HEK293 (cell line): ENCODE measurements around the gene PTX4.

Experiments used
- CTCF ChIA-PET: fragments of 350-600 bp; formaldehyde crosslinking; extraction: SDS; loops from one replicate; lab custom pipeline; 2021; ENCODE audit warnings: antibody characterized with exemption; lab: Yijun Ruan, JAX
- POLR2A ChIA-PET: fragments of 300-600 bp; formaldehyde crosslinking; extraction: SDS; loops from one replicate; lab custom pipeline; 2020; ENCODE audit warnings: antibody characterized with exemption, inconsistent platforms; lab: Yijun Ruan, JAX
- H3K27ac ChIP-seq: fragments of 200-500 bp; sonication (Bioruptor generic); 2 replicates; pipeline ENCODE4 v1.5.1; 2014; ENCODE audit warnings: low read depth, low read length, control low read depth, inconsistent platforms; ENCODE audit errors: extremely low read depth
- H3K36me3 ChIP-seq, 2 experiments: fragments of 200-500 bp in 1 of 2; sonication (Bioruptor generic) in 1 of 2; 1 replicate in 1 of 2; 2 replicates in 1 of 2; pipeline ENCODE4 v1.5.1; 2014 to 2017; ENCODE audit warnings: inconsistent platforms in 2 of 2, low read length in 2 of 2; ENCODE audit not compliant: control insufficient read depth in 2 of 2, insufficient read depth in 1 of 2
- H3K4me1 ChIP-seq: fragments of 200-500 bp; sonication (Bioruptor generic); 2 replicates; pipeline ENCODE4 v1.5.1; 2014; ENCODE audit warnings: mild to moderate bottlenecking, low read length, inconsistent platforms; ENCODE audit not compliant: control insufficient read depth, insufficient read depth
- H3K4me3 ChIP-seq: 2 replicates; pipeline ENCODE4 v1.5.1; 2011; ENCODE audit warnings: low read depth, mild to moderate bottlenecking, control low read depth, low read length, moderate library complexity
- H3K9me3 ChIP-seq: fragments of 200-500 bp; sonication (Bioruptor generic); 2 replicates; pipeline ENCODE4 v1.5.1; 2014; ENCODE audit warnings: low read depth, low read length, inconsistent platforms; ENCODE audit not compliant: control insufficient read depth, insufficient read depth
- GLIS1 ChIP-seq: fragments of 450-650 bp; formaldehyde crosslinking; IDR thresholded peaks from 2 replicates; pipeline ENCODE4 v1.5.1; 2016; ENCODE audit warnings: missing biosample characterization, missing genetic modification characterization
- HOXD13 ChIP-seq: sonication (generic); formaldehyde crosslinking; IDR thresholded peaks from 2 replicates; pipeline ENCODE4 v1.8.0; 2022; ENCODE audit warnings: missing genetic modification reagents, borderline replicate concordance
- MYNN ChIP-seq: fragments of 450-650 bp; formaldehyde crosslinking; IDR thresholded peaks from 2 replicates; pipeline ENCODE4 v1.5.1; 2016; ENCODE audit warnings: missing biosample characterization, missing genetic modification characterization, borderline replicate concordance
- SALL2 ChIP-seq: fragments of 450-650 bp; formaldehyde crosslinking; IDR thresholded peaks from 2 replicates; pipeline ENCODE4 v1.5.0; 2017; ENCODE audit warnings: missing biosample characterization, mild to moderate bottlenecking, missing genetic modification characterization, borderline replicate concordance
- SP7 ChIP-seq: fragments of 450-650 bp; formaldehyde crosslinking; IDR thresholded peaks from 2 replicates; pipeline ENCODE4 v1.5.1; 2016; ENCODE audit warnings: missing biosample characterization, missing genetic modification characterization
- ZFP69B ChIP-seq: fragments of 450-650 bp; formaldehyde crosslinking; IDR thresholded peaks from 2 replicates; pipeline ENCODE4 v1.5.1; 2016; ENCODE audit warnings: missing biosample characterization, missing genetic modification characterization
- ZIC2 ChIP-seq: fragments of 450-650 bp; formaldehyde crosslinking; IDR thresholded peaks from 2 replicates; pipeline ENCODE4 v1.5.1; 2016; ENCODE audit warnings: missing biosample characterization, missing genetic modification characterization
- ZNF133 ChIP-seq: fragments of 450-650 bp; formaldehyde crosslinking; IDR thresholded peaks from 2 replicates; pipeline ENCODE4 v1.5.1; 2016; ENCODE audit warnings: missing biosample characterization, missing genetic modification characterization
- ZNF146 ChIP-seq: fragments of 450-650 bp; formaldehyde crosslinking; IDR thresholded peaks from 2 replicates; pipeline ENCODE4 v1.5.1; 2016; ENCODE audit warnings: missing biosample characterization, missing genetic modification characterization
- ZNF174 ChIP-seq: fragments of 450-650 bp; formaldehyde crosslinking; IDR thresholded peaks from 2 replicates; pipeline ENCODE4 v1.5.0; 2017; ENCODE audit warnings: missing biosample characterization, mild to moderate bottlenecking, missing genetic modification characterization
- ZNF19 ChIP-seq: fragments of 450-650 bp; formaldehyde crosslinking; IDR thresholded peaks from 2 replicates; pipeline ENCODE4; 2016; ENCODE audit warnings: missing biosample characterization, missing genetic modification characterization, low read depth
- ZNF23 ChIP-seq: fragments of 450-650 bp; formaldehyde crosslinking; IDR thresholded peaks from 2 replicates; pipeline ENCODE4 v1.5.1; 2016; ENCODE audit warnings: missing biosample characterization, missing genetic modification characterization, borderline replicate concordance
- ZNF280C ChIP-seq: fragments of 450-650 bp; formaldehyde crosslinking; IDR thresholded peaks from 2 replicates; pipeline ENCODE4 v1.5.1; 2016; ENCODE audit warnings: missing biosample characterization, missing genetic modification characterization
- ZNF341 ChIP-seq: fragments of 450-650 bp; formaldehyde crosslinking; IDR thresholded peaks from 2 replicates; pipeline ENCODE4; 2016; ENCODE audit warnings: low read depth, missing biosample characterization, missing genetic modification characterization
- ZNF394 ChIP-seq: fragments of 450-650 bp; formaldehyde crosslinking; IDR thresholded peaks from 2 replicates; pipeline ENCODE4 v1.5.1; 2016; ENCODE audit warnings: missing biosample characterization, missing genetic modification characterization, mild to moderate bottlenecking, moderate library complexity, borderline replicate concordance
- ZNF530 ChIP-seq: fragments of 450-650 bp; formaldehyde crosslinking; IDR thresholded peaks from 2 replicates; pipeline ENCODE4 v1.5.1; 2016; ENCODE audit warnings: low read depth, missing biosample characterization, missing genetic modification characterization
- ZNF580 ChIP-seq: fragments of 450-650 bp; formaldehyde crosslinking; IDR thresholded peaks from 2 replicates; pipeline ENCODE4 v1.5.1; 2016; ENCODE audit warnings: missing biosample characterization, missing genetic modification characterization
- ZNF623 ChIP-seq: fragments of 450-650 bp; formaldehyde crosslinking; IDR thresholded peaks from 2 replicates; pipeline ENCODE4 v1.5.1; 2016; ENCODE audit warnings: missing biosample characterization, missing genetic modification characterization
- ZNF654 ChIP-seq: fragments of 450-650 bp; formaldehyde crosslinking; IDR thresholded peaks from 2 replicates; pipeline ENCODE4 v1.5.1; 2016; ENCODE audit warnings: low read depth, missing biosample characterization, missing genetic modification characterization
- TF ChIP-seq, protein P1 (sequence below): fragments of 450-650 bp; formaldehyde crosslinking; IDR thresholded peaks from 2 replicates; pipeline ENCODE4 v1.5.1; 2016; ENCODE audit warnings: missing biosample characterization, missing genetic modification characterization
- TF ChIP-seq, protein P2 (sequence below): fragments of 450-650 bp; formaldehyde crosslinking; IDR thresholded peaks from 2 replicates; pipeline ENCODE4 v1.5.1; 2016; ENCODE audit warnings: missing biosample characterization, missing genetic modification characterization

The PTX4 gene

GRCh38 chr16:1459967-1460366 lies 28.8 kb downstream of the PTX4 start:
- H3K36me3 ChIP-seq, result peaks cover 0 to 65% of the 10 kb centered on the region in 2 experiments; a peak in 1 of 3 replicates
- H3K4me1 ChIP-seq, result no peaks in the 10 kb centered on the region
- POLR2A ChIA-PET, result interaction anchor here (0.6 kb wide), 1 partner anchor 19 kb away, joined by 3 read pairs; no protein-coding TSS in a partner anchor
- no peak overlapping the region for H3K27ac ChIP-seq
- H3K4me3 ChIP-seq, result no peak overlapping the region
- no peak for TF ChIP-seq ZNF341 (tag by site-specific recombination)
- TF ChIP-seq ZNF580 (tag by site-specific recombination), result no peak
- no peak for TF ChIP-seq ZFP69B (tag by site-specific recombination)
- no peak for TF ChIP-seq ZNF280C (tag by site-specific recombination)
- H3K9me3 ChIP-seq, result no peaks in the 10 kb centered on the region
- CTCF ChIA-PET, result no interaction called here

GRCh38 chr16:1458977-1459341 lies 29.8 kb downstream of the PTX4 start:
- H3K9me3 ChIP-seq, result no peaks in the 10 kb centered on the region
- H3K4me3 ChIP-seq, result no peak overlapping the region
- ChIA-PET CTCF (interaction anchor here (1.0 kb wide), 1 partner anchor 96 kb away, joined by 3 read pairs; no protein-coding TSS in a partner anchor), POLR2A (no interaction called here)
- peaks cover 0 to 70% of the 10 kb centered on the region in 2 experiments; a peak in 1 of 3 replicates for H3K36me3 ChIP-seq
- no peaks in the 10 kb centered on the region for H3K4me1 ChIP-seq
- TF ChIP-seq ZNF19 (tag by site-specific recombination) (no peak), ZNF133 (tag by site-specific recombination) (no peak), ZNF530 (tag by site-specific recombination) (no peak), ZNF23 (no peak), ZIC2 (tag by site-specific recombination) (no peak), ZNF623 (tag by site-specific recombination) (no peak), HOXD13 (CRISPR knock-in tag) (no peak), ZNF174 (tag by site-specific recombination) (no peak), ZNF394 (tag by site-specific recombination) (no peak), GLIS1 (tag by site-specific recombination) (no peak), ZNF654 (tag by site-specific recombination) (no peak), ZNF146 (no peak), MYNN (tag by site-specific recombination) (no peak), SALL2 (no peak), SP7 (tag by site-specific recombination) (no peak)
- TF ChIP-seq, protein P1, sequence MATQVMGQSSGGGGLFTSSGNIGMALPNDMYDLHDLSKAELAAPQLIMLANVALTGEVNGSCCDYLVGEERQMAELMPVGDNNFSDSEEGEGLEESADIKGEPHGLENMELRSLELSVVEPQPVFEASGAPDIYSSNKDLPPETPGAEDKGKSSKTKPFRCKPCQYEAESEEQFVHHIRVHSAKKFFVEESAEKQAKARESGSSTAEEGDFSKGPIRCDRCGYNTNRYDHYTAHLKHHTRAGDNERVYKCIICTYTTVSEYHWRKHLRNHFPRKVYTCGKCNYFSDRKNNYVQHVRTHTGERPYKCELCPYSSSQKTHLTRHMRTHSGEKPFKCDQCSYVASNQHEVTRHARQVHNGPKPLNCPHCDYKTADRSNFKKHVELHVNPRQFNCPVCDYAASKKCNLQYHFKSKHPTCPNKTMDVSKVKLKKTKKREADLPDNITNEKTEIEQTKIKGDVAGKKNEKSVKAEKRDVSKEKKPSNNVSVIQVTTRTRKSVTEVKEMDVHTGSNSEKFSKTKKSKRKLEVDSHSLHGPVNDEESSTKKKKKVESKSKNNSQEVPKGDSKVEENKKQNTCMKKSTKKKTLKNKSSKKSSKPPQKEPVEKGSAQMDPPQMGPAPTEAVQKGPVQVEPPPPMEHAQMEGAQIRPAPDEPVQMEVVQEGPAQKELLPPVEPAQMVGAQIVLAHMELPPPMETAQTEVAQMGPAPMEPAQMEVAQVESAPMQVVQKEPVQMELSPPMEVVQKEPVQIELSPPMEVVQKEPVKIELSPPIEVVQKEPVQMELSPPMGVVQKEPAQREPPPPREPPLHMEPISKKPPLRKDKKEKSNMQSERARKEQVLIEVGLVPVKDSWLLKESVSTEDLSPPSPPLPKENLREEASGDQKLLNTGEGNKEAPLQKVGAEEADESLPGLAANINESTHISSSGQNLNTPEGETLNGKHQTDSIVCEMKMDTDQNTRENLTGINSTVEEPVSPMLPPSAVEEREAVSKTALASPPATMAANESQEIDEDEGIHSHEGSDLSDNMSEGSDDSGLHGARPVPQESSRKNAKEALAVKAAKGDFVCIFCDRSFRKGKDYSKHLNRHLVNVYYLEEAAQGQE (tag by site-specific recombination), result no peak
- TF ChIP-seq, protein P2, sequence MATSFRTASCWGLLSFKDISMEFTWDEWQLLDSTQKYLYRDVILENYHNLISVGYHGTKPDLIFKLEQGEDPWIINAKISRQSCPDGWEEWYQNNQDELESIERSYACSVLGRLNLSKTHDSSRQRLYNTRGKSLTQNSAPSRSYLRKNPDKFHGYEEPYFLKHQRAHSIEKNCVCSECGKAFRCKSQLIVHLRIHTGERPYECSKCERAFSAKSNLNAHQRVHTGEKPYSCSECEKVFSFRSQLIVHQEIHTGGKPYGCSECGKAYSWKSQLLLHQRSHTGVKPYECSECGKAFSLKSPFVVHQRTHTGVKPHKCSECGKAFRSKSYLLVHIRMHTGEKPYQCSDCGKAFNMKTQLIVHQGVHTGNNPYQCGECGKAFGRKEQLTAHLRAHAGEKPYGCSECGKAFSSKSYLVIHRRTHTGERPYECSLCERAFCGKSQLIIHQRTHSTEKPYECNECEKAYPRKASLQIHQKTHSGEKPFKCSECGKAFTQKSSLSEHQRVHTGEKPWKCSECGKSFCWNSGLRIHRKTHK, result no peak
- no peak overlapping the region for H3K27ac ChIP-seq
